Hepatic stellate cell (primary cell): Measurements from ENCODE around the gene SLC39A11.
"Not testable (repeated sequence)": the region's sequence is repeated elsewhere in the genome, so short reads cannot be mapped to it uniquely, and the experiment has no call there.

Experiments
- DNase-seq: peaks from one replicate; pipeline ENCODE4 v3.0.0; 2011; ENCODE audit warnings: low spot score

The SLC39A11 gene

GRCh38 chr17:73092523-73093135 lies at the start of gene SLC39A11:
Gene SLC39A11, minus strand, starts transcription at chr17:73092688. Its CDS starts 3,924 bp downstream, at chr17:73088764.
- DNase-seq = peak; percentile 92

GRCh38 chr17:73141411-73141810 lies 48.9 kb upstream of the SLC39A11 start:
- DNase-seq = no peak

GRCh38 chr17:73140566-73140965 lies 48.1 kb upstream of the SLC39A11 start:
- no peak for DNase-seq

GRCh38 chr17:73139296-73139695 lies 46.8 kb upstream of the SLC39A11 start:
- DNase-seq = no peak

GRCh38 chr17:73138541-73139138 lies 46.2 kb upstream of the SLC39A11 start:
- no peak for DNase-seq

GRCh38 chr17:73137376-73137775 lies 44.9 kb upstream of the SLC39A11 start:
- DNase-seq = no peak

GRCh38 chr17:73135766-73136165 lies 43.3 kb upstream of the SLC39A11 start:
- DNase-seq = no peak

GRCh38 chr17:73133911-73134649 lies 41.6 kb upstream of the SLC39A11 start:
- no peak for DNase-seq

- DNase-seq = no peak
Observed at GRCh38 chr17:73132085-73132492, 39.6 kb upstream of the SLC39A11 start.

GRCh38 chr17:73131439-73131838 lies 39.0 kb upstream of the SLC39A11 start:
- not testable (repeated sequence) for DNase-seq

- no peak for DNase-seq
Observed at GRCh38 chr17:73130977-73131376, 38.5 kb upstream of the SLC39A11 start.

GRCh38 chr17:73128496-73128895 lies 36.0 kb upstream of the SLC39A11 start:
- no peak for DNase-seq

- peak; percentile 21 for DNase-seq
Observed at GRCh38 chr17:73126716-73127473, 34.4 kb upstream of the SLC39A11 start.

GRCh38 chr17:73123606-73124320 lies 31.3 kb upstream of the SLC39A11 start:
- no peak for DNase-seq

GRCh38 chr17:73122953-73123605 lies 30.6 kb upstream of the SLC39A11 start:
- DNase-seq = no peak

GRCh38 chr17:73121506-73121905 lies 29.0 kb upstream of the SLC39A11 start:
- no peak for DNase-seq

GRCh38 chr17:73119631-73120030 lies 27.1 kb upstream of the SLC39A11 start:
- DNase-seq = no peak

GRCh38 chr17:73118951-73119391 lies 26.5 kb upstream of the SLC39A11 start:
- no peak for DNase-seq

- no peak for DNase-seq
Observed at GRCh38 chr17:73118139-73118538, 25.7 kb upstream of the SLC39A11 start.

- no peak for DNase-seq
Observed at GRCh38 chr17:73112246-73112645, 19.8 kb upstream of the SLC39A11 start.

GRCh38 chr17:73111386-73111785 lies 18.9 kb upstream of the SLC39A11 start:
- no peak for DNase-seq
